Kidney (tissue), 14 donors: Measurements from ENCODE around the gene COL15A1. TPM values are rescaled to one million over a fixed set of nuclear protein-coding genes. Genes with fewer than 3 reads are reported as not detected.

Experiments
- DNase-seq, 5 donors: peaks; one replicate each; pipeline ENCODE4 v3.0.0-alpha.2; 2013 to 2020
- FAIRE-seq: peaks from 2 replicates; lab custom pipeline; 2012; peaks lifted over from hg19 to GRCh38; lab: Jason Lieb, UNC
- H3K27ac ChIP-seq, 2 donors: one replicate each; pipeline ENCODE4 v1.7.0; 2013; ENCODE audit warnings: low read depth in 2 of 2, low read length in 2 of 2, inconsistent platforms in 1 of 2
- H3K27me3 ChIP-seq: one replicate; pipeline ENCODE4 v1.7.1; 2013; ENCODE audit warnings: low read length, inconsistent platforms; ENCODE audit not compliant: control insufficient read depth, insufficient read depth
- H3K36me3 ChIP-seq, 3 donors: one replicate each; pipeline versions ENCODE4 v1.7.0 to v1.7.1; 2013; ENCODE audit warnings: low read length in 3 of 3, control low read depth in 1 of 3, inconsistent platforms in 1 of 3; ENCODE audit not compliant: insufficient read depth in 3 of 3, control insufficient read depth in 2 of 3
- H3K4me1 ChIP-seq, 3 donors: one replicate each; pipeline versions ENCODE4 v1.7.0 to v1.7.1; 2013; ENCODE audit warnings: low read length in 3 of 3, inconsistent platforms in 1 of 3, low read depth in 1 of 3; ENCODE audit not compliant: control insufficient read depth in 2 of 3, insufficient read depth in 2 of 3
- H3K4me3 ChIP-seq, 3 donors: one replicate each; pipeline versions ENCODE4 v1.7.0 to v1.8.1; 2013; ENCODE audit warnings: low read length in 3 of 3, control low read depth in 1 of 3, inconsistent platforms in 1 of 3
- H3K9ac ChIP-seq, 3 donors: one replicate each; pipeline versions ENCODE4 v1.7.0 to v1.7.1; 2013; ENCODE audit warnings: low read length in 3 of 3, control low read depth in 1 of 3, inconsistent platforms in 1 of 3
- H3K9me3 ChIP-seq, 3 donors: one replicate each; pipeline versions ENCODE4 v1.7.0 to v1.7.1; 2013; ENCODE audit warnings: low read length in 3 of 3, control low read depth in 1 of 3, inconsistent platforms in 1 of 3; ENCODE audit not compliant: control insufficient read depth in 2 of 3, insufficient read depth in 1 of 3
- intact Hi-C: fragments of 100-400 bp; cut with DNase I; formaldehyde crosslinking; loops from one replicate; pipeline ENCODE4 v1.11.1; 2022
- polyA plus RNA-seq: library from polyadenylated mRNA; stranded (reverse); fragments of 350-450 nt; fragmentation: Illumina TruSeq; extraction: RNeasy Lipid Tissue Mini Kit (QIAGEN cat#74804); gene quantifications from one replicate; pipeline ENCODE4 v1.2.3, GENCODE V29; 2014; ENCODE audit warnings: low read depth, low replicate concordance; ENCODE audit not compliant: insufficient read depth
- total RNA-seq: library from RNA; stranded (reverse); fragmentation: NEBNext Ultra II Directional; extraction: Animal tissue kit (Norgen Biotek cat#: 25700); gene quantifications from one replicate; pipeline ENCODE4 v1.2.1, GENCODE V29; 2021
- TF ChIP-seq, protein P1 (sequence below): IDR thresholded peaks from 3 replicates; pipeline ENCODE4 v1.5.1; 2012; ENCODE audit warnings: mild to moderate bottlenecking, moderate library complexity, borderline replicate concordance; ENCODE audit not compliant: insufficient read depth; ENCODE audit errors: extremely low read depth
- donor health status: control.
- donor health status: control.
- donor health status: control.
- donor health status: control.
- donor health status: control.
- donor health status: DM: yes; HTN: yes; CAD: no.
- donor health status: Normal renal cell carcinoma (clear cell type).

The COL15A1 gene
- total and polyA plus RNA-seq, 2 donors from 2014 or later, result 4.7 to 42.0 TPM

DNA sequence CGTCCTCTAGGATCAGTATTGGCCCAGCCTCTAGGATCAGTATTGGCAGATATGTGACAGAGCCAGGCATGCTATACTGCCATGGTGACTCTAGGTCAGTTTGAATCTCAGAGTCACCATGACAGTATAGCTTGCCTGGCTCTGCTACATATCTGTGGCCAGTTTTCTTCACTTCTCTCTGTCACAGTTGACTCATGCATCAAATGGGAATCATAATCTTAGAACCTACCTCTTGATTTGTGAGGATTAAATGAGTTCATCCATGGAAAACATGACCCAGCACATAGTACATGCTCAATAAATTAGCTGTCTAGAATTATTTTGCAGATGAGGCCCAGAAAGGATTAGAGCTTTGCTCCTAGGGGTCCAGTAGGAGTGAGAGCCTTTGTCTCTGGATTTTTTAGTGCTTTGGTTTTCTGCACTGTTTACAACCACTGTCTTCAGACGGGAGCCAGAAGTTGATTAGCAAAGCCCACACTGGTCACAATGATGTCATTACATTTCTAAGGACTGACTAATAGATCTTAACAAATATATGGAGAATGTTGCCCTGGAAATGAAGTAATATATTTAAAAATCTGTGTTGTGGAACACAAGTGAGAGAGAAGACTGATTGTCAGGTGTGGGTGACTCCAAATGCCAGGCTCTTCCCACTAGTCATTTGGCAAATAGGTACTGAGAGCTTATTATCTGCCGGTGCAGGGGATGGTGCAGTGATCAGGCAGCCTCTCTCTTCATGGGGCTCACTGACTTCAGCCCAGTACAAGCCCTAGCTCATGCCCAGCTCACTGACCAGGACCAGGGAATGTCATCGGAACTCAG lies 76.0 kb downstream of the COL15A1 start:
- Histone ChIP-seq H3K36me3 (no peaks in the 10 kb centered on the region), H3K27ac (no peak overlapping the region), H3K9ac (no peak overlapping the region), H3K9me3 (no peaks in the 10 kb centered on the region), H3K27me3 (no peaks in the 10 kb centered on the region), H3K4me1 (no peaks in the 10 kb centered on the region), H3K4me3 (no peak overlapping the region)
- TF ChIP-seq, protein P1, sequence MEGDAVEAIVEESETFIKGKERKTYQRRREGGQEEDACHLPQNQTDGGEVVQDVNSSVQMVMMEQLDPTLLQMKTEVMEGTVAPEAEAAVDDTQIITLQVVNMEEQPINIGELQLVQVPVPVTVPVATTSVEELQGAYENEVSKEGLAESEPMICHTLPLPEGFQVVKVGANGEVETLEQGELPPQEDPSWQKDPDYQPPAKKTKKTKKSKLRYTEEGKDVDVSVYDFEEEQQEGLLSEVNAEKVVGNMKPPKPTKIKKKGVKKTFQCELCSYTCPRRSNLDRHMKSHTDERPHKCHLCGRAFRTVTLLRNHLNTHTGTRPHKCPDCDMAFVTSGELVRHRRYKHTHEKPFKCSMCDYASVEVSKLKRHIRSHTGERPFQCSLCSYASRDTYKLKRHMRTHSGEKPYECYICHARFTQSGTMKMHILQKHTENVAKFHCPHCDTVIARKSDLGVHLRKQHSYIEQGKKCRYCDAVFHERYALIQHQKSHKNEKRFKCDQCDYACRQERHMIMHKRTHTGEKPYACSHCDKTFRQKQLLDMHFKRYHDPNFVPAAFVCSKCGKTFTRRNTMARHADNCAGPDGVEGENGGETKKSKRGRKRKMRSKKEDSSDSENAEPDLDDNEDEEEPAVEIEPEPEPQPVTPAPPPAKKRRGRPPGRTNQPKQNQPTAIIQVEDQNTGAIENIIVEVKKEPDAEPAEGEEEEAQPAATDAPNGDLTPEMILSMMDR, result no peak
- DNase-seq (no peak), FAIRE-seq (no peak)
- intact Hi-C loops, result no loop called here

DNA sequence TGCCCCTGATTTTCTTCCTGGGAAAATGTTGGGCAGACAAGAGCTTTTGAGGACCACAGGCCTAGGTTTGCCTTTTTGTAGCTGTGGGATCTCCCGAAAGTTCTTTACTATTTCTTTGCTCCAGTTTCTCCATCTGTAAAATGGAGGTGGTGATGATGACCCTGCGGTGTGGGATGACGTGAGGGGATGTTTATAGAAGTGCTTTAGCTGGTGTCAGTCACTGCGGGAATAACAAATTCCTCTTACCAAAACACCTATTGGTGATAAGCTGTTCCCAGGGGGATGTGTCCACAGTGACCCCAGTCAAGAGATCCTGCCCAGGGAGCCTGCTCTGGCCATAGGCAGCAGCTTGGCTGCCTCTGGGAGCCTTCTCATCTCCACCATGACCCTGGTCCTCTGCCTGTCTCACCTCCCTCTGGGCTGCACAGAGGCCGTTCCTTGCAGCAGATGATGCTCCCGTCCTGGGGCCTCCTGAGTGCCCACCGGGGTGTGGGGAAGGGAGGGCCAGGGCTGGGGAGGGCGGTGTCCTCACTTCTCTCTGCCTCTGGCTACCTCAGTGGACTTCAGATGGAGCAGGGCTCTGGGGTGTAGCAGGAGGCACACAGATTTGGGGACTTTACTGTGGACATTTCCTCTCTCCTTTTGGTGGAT lies 77.2 kb downstream of the COL15A1 start:
- FAIRE-seq, result no peak
- TF ChIP-seq, protein P1, result no peak
- H3K4me3 ChIP-seq, result no peak overlapping the region
- H3K27me3 ChIP-seq, result no peaks in the 10 kb centered on the region
- no peak overlapping the region for H3K9ac ChIP-seq
- no peak for DNase-seq
- no peak overlapping the region for H3K27ac ChIP-seq
- H3K9me3 ChIP-seq, result no peaks in the 10 kb centered on the region
- H3K4me1 ChIP-seq, result no peaks in the 10 kb centered on the region
- intact Hi-C loops, result no loop called here
- no peaks in the 10 kb centered on the region for H3K36me3 ChIP-seq

DNA sequence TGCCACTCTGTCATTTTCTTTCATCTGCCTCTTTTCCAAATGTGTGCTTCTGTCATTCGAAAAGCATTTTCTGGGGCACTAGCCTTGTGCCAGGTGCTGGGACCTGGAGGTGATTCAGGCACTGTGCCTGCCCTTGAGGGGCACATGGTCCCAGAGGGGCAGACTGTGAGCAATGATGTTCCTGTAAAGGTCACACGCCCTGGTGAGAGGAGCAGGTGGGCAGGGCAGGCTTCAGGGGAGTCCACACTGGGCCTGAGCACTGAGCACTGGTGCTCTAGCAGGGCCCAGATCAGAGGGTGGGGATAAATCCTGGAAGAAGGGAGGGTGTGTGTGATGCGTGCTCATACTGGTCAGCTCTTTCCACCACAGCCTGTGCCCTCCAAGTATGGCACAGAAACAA lies 77.8 kb downstream of the COL15A1 start:
- Histone ChIP-seq H3K4me1 (no peaks in the 10 kb centered on the region), H3K9me3 (no peaks in the 10 kb centered on the region), H3K36me3 (no peaks in the 10 kb centered on the region), H3K27me3 (no peaks in the 10 kb centered on the region), H3K4me3 (no peak overlapping the region), H3K27ac (no peak overlapping the region), H3K9ac (no peak overlapping the region)
- TF ChIP-seq, protein P1, result no peak
- FAIRE-seq (no peak), DNase-seq (no peak)
- intact Hi-C loops, result no loop called here
